HepG2 (cell line): Measurements from ENCODE around the gene PCNT. TPM values are rescaled to one million over a fixed set of nuclear protein-coding genes. Genes with fewer than 3 reads are reported as not detected.

Source experiments
- BCL6 ChIP-seq: IDR thresholded peaks from 2 replicates; pipeline ENCODE4 v1.6.1; 2016; ENCODE audit warnings: missing genetic modification reagents, missing compliant biosample characterization
- CHCHD3 ChIP-seq: sonication (generic); formaldehyde crosslinking; IDR thresholded peaks from 2 replicates; pipeline ENCODE4 v1.8.0; 2022; ENCODE audit warnings: mild to moderate bottlenecking, missing genetic modification reagents, moderate library complexity
- GRHL1 ChIP-seq: sonication (generic); formaldehyde crosslinking; conservative IDR thresholded peaks from 2 replicates; pipeline ENCODE4 v1.8.0; 2022; ENCODE audit warnings: missing genetic modification reagents
- IKZF1 ChIP-seq: fragments of 450-650 bp; IDR thresholded peaks from 2 replicates; pipeline ENCODE4 v1.7.1; 2016
- KMT2B ChIP-seq: IDR thresholded peaks from 2 replicates; pipeline ENCODE4 v1.6.1; 2016; ENCODE audit warnings: missing genetic modification reagents, missing compliant biosample characterization
- MED13 ChIP-seq: sonication (generic); formaldehyde crosslinking; IDR thresholded peaks from 2 replicates; pipeline ENCODE4 v1.5.0; 2020; ENCODE audit warnings: missing genetic modification reagents
- MXD1 ChIP-seq: sonication (generic); formaldehyde crosslinking; IDR thresholded peaks from 2 replicates; pipeline ENCODE4 v1.4.0; 2020; ENCODE audit warnings: mild to moderate bottlenecking, missing genetic modification reagents
- NR2F2 ChIP-seq: IDR thresholded peaks from 2 replicates; pipeline ENCODE4 v1.6.1; 2012; ENCODE audit warnings: low read depth, inconsistent platforms, borderline replicate concordance
- POLR2AphosphoS2 ChIP-seq: IDR thresholded peaks from 2 replicates; pipeline ENCODE4 v1.6.1; 2011; ENCODE audit warnings: low read depth, low read length, improper control_type of control experiment
- POLR2AphosphoS5 ChIP-seq: IDR thresholded peaks from 2 replicates; pipeline ENCODE4 v1.6.1; 2012; ENCODE audit warnings: low read depth, low read length
- SP1 ChIP-seq, 2 experiments: fragments of 450-650 bp in 1 of 2; sonication (generic) in 1 of 2; formaldehyde crosslinking in 1 of 2; IDR thresholded peaks; 2 replicates each; pipeline versions ENCODE4 v1.4.0 to v1.6.1; 2016 to 2020; ENCODE audit warnings: missing genetic modification reagents in 1 of 2
- SRF ChIP-seq: IDR thresholded peaks from 2 replicates; pipeline ENCODE4 v1.6.1; 2011; ENCODE audit warnings: mild to moderate bottlenecking, low read depth, low read length, moderate library complexity
- SRSF4 ChIP-seq: fragments of 200-400 bp; formaldehyde crosslinking; IDR thresholded peaks from one replicate; pipeline ENCODE4 v1.6.1; 2018; ENCODE audit warnings: mild to moderate bottlenecking, low read depth, low read length, moderate library complexity; ENCODE audit not compliant: poor library complexity, severe bottlenecking
- SSRP1 ChIP-seq: IDR thresholded peaks from 2 replicates; pipeline ENCODE4 v1.6.1; 2016; ENCODE audit warnings: control low read depth
- TEAD2 ChIP-seq: sonication (generic); formaldehyde crosslinking; IDR thresholded peaks from 2 replicates; pipeline ENCODE4 v1.9.0; 2021; ENCODE audit warnings: missing genetic modification reagents
- ZBTB40 ChIP-seq, 2 experiments: fragments of 450-650 bp in 1 of 2; sonication (generic) in 1 of 2; formaldehyde crosslinking in 1 of 2; IDR thresholded peaks; 2 replicates each; pipeline versions ENCODE4 v1.6.1 to v1.8.0; 2016 to 2022; ENCODE audit warnings: antibody characterized with exemption in 1 of 2, mild to moderate bottlenecking in 1 of 2, missing genetic modification reagents in 1 of 2
- ZNF414 ChIP-seq: sonication (generic); formaldehyde crosslinking; IDR thresholded peaks from 2 replicates; pipeline ENCODE4 v1.5.0; 2020; ENCODE audit warnings: missing genetic modification reagents
- ZSCAN12 ChIP-seq: sonication (generic); formaldehyde crosslinking; IDR thresholded peaks from 2 replicates; pipeline ENCODE4 v1.9.0; 2021; ENCODE audit warnings: mild to moderate bottlenecking, missing genetic modification reagents
- polyA plus RNA-seq, 8 experiments: library from polyadenylated mRNA; depleted of rRNA in 3 of 8; stranded (reverse) in 7 of 8; unstranded in 1 of 8; fragments of >200 nt; fragmentation: Illumina TruSeq in 4 of 8; extraction: Trizol in 4 of 8; gene quantifications; 2 replicates each; pipeline versions ENCODE4 v1.2.1 to v1.2.3, GENCODE V29; 2011 to 2016; ENCODE audit warnings: low read depth in 4 of 8, missing spikeins in 1 of 8, mixed read lengths in 1 of 8; ENCODE audit not compliant: insufficient read depth in 1 of 8
- total RNA-seq, 5 experiments: library from RNA; depleted of rRNA; stranded (reverse); fragments of >200 nt; fragmentation: Illumina TruSeq; extraction: Trizol; gene quantifications; 2 replicates each; pipeline ENCODE4 v1.2.3, GENCODE V29; 2016; ENCODE audit warnings: low read depth in 1 of 5

Gene PCNT
- total and polyA plus RNA-seq, 2 of the 13 experiments (the other 11 are each of a cell fraction or from before 2014, with no cell fraction given): 5.6 to 12.4 TPM

- no peak for TF ChIP-seq ZBTB40 (IDR thresholded peaks at IDR 0.05)
- no peak for TF ChIP-seq ZBTB40 (CRISPR knock-in tag; IDR thresholded peaks at IDR 0.05)
- peak; percentile 90; the same call in 1 of the 2 replicates for TF ChIP-seq ZNF414
- TF ChIP-seq POLR2AphosphoS2: no peak
- no peak for TF ChIP-seq GRHL1 (CRISPR knock-in tag)
- no peak for TF ChIP-seq TEAD2
- TF ChIP-seq NR2F2: no peak
- TF ChIP-seq SRF: no peak
- TF ChIP-seq BCL6 (CRISPR knock-in tag): 0 out of 2 replicates have a peak, but pooled peaks have one; percentile 4
- TF ChIP-seq SRSF4: no peak
- no peak for TF ChIP-seq CHCHD3
- TF ChIP-seq SSRP1 (CRISPR knock-in tag): no peak
- peak; percentile 73 for TF ChIP-seq KMT2B (CRISPR knock-in tag)
- TF ChIP-seq POLR2AphosphoS5: peak; percentile 79
- TF ChIP-seq SP1 (IDR thresholded peaks at IDR 0.05): no peak
- peak; percentile 90 for TF ChIP-seq SP1 (CRISPR knock-in tag; IDR thresholded peaks at IDR 0.05)
- TF ChIP-seq MED13: peak; percentile 80; the same call in 1 of the 2 replicates
- TF ChIP-seq ZSCAN12 (CRISPR knock-in tag): no peak; the same call in 1 of the 2 replicates
- TF ChIP-seq IKZF1: no peak
- peak; percentile 90 for TF ChIP-seq MXD1 (CRISPR knock-in tag)
Observed at GRCh38 chr21:46458315-46459023, 134.5 kb downstream of the PCNT start, which contains the start of gene DIP2A (continued).
